Urinary bladder (tissue), 4 donors: ENCODE measurements around the gene DNMT3B. TPM values are rescaled to one million over a fixed set of nuclear protein-coding genes. Genes with fewer than 3 reads are reported as not detected.
"Not testable (repeated sequence)": the region's sequence is repeated elsewhere in the genome, so short reads cannot be mapped to it uniquely, and the experiment has no call there.

Source experiments
- DNase-seq: peaks from one replicate; pipeline ENCODE4 v3.0.0-alpha.2; 2015; ENCODE audit errors: extremely low spot score
- H3K27ac ChIP-seq: one replicate; pipeline ENCODE4 v1.5.1; 2013; ENCODE audit warnings: low read depth, mild to moderate bottlenecking, moderate library complexity
- H3K36me3 ChIP-seq: one replicate; pipeline ENCODE4 v1.6.1; 2013; ENCODE audit warnings: mild to moderate bottlenecking, moderate library complexity; ENCODE audit not compliant: insufficient read depth
- H3K4me1 ChIP-seq: one replicate; pipeline ENCODE4 v1.6.1; 2013; ENCODE audit warnings: mild to moderate bottlenecking, moderate library complexity; ENCODE audit not compliant: insufficient read depth
- H3K4me3 ChIP-seq: one replicate; pipeline ENCODE4 v1.5.1; 2013; ENCODE audit warnings: low read depth, low read length
- WGBS: extraction: QIAGEN DNeasy Blood & Tissue Kit; methylation state at CpG from one replicate; pipeline ENCODE4 v1.1.7; 2013; 5-methylcytosine and 5-hydroxymethylcytosine counted together
- polyA plus RNA-seq: library from polyadenylated mRNA; stranded (reverse); fragments of 200-250 nt; gene quantifications from one replicate; pipeline ENCODE4 v1.2.3, GENCODE V29; 2013
- total RNA-seq: library from RNA; depleted of rRNA; stranded (reverse); fragments of >200 nt; gene quantifications from one replicate; pipeline ENCODE4 v1.2.3, GENCODE V29; 2014
- donor health status: healthy with polysubstance abuse.
- donor health status: healthy.

The DNMT3B gene
- total and polyA plus RNA-seq, 2 donors, result 1.0 to 2.4 TPM

DNA sequence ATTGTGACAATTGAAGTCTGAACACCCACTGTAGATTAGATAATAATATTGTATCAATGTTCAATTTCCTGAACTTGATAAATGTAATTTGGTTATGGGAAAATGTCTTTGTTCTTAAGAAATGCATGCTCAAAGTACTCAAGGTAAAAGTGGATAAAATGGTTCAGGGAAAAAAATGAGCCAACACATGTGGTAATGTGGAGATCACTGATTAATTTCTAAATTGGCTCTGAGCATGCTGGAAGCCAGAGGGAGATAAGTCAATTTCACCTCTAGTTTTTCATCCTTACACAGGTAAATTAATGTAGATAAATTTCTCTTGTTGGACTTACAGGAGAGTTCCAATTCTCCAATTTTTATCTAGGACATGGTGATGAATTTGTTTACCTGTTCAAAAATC lies 10.9 kb upstream of the DNMT3B start:
- Histone ChIP-seq H3K4me1 (no peaks in the 10 kb centered on the region), H3K27ac (no peak overlapping the region), H3K36me3 (no peaks in the 10 kb centered on the region), H3K4me3 (no peak overlapping the region)
- no peak for DNase-seq

DNA sequence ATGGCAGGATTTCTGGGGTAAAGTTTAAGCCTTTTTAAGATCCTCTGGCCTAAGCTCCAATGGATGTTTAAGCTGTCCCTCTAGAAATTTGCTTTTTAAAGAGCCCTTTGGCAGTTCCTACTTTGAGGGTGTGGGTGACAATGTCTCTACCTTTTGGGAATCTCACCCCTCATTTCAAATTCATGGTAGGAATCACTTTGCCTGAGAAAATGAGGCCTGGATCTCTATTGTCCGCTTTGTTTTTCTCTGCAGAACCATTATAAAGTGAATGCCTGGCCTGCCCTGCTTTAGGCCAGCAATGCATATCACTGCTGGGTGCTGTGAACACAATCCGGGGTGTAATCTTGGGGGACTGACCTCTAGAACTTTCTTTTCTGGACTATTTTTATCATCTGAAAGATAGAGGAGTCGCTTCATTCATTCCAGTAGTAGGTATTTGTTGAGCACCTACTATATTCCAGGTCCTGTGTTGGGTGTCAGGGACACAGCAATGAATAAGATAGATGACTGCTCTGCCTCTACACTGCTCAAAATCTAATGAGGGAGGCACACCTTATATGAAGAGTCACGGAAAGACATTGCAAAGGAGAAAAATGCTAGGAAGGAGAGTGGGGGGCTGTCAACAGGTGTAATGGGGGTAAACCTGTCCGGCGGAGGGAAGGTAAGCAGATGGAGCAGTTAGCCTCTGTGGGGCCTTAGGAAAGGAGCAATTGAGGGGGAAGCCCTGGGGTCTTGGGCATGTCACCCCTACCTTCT lies 10.3 kb upstream of the DNMT3B start:
- H3K4me3 ChIP-seq, result no peak overlapping the region
- H3K27ac ChIP-seq, result no peak overlapping the region
- no peak for DNase-seq
- WGBS, result 81% methylated on average over 6 of the region's 6 CpGs
- no peaks in the 10 kb centered on the region for H3K4me1 ChIP-seq
- H3K36me3 ChIP-seq, result no peaks in the 10 kb centered on the region

- Histone ChIP-seq H3K27ac (no peak overlapping the region), H3K36me3 (no peaks in the 10 kb centered on the region), H3K4me3 (no peak overlapping the region), H3K4me1 (no peaks in the 10 kb centered on the region)
- no peak for DNase-seq
- 57% methylated on average over 10 of the region's 10 CpGs for WGBS
Measured at GRCh38 chr20:32752458-32753250, 9.5 kb upstream of the DNMT3B start.

DNA sequence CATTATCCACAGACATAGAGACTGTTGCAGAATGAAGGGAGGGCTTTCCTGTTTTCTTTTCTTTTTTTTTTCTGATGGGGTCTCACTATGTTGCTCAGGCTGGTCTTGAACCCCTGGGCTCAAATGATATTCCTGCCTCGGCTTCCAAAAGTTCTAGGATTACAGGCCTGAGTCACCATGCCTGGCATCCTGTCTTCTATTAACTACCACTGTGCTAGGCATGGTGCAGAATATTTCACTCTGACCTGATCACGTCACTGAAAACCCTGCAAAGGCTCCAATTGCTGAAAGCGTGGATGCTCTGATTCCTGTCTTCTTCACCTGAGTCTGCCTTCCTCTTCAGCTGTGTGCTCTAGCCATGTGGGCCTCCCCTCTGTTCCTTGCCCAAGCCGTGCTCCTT lies 8.5 kb upstream of the DNMT3B start:
- DNase-seq, result no peak
- Histone ChIP-seq H3K4me1 (no peaks in the 10 kb centered on the region), H3K4me3 (no peak overlapping the region), H3K36me3 (no peaks in the 10 kb centered on the region), H3K27ac (no peak overlapping the region)
- 81% methylated on average over 4 of the region's 4 CpGs for WGBS

GRCh38 chr20:32756156-32756555 lies 6.0 kb upstream of the DNMT3B start:
- H3K36me3 ChIP-seq, result no peaks in the 10 kb centered on the region
- DNase-seq, result no peak
- H3K4me3 ChIP-seq, result no peak overlapping the region
- 64% methylated on average over 5 of the region's 5 CpGs for WGBS
- no peak overlapping the region for H3K27ac ChIP-seq
- H3K4me1 ChIP-seq, result no peaks in the 10 kb centered on the region

- H3K4me1 ChIP-seq, result peaks cover 2% of the 10 kb centered on the region
- H3K36me3 ChIP-seq, result no peaks in the 10 kb centered on the region
- DNase-seq, result no peak
- 36% methylated on average over 6 of the region's 6 CpGs for WGBS
- H3K4me3 ChIP-seq, result peak overlapping the region; percentile 94
- no peak overlapping the region for H3K27ac ChIP-seq
Measured at GRCh38 chr20:32761417-32761830, 761 bp upstream of the DNMT3B start.

GRCh38 chr20:32762754-32763201 lies 593 bp downstream of the DNMT3B start:
- under 1% methylated on average over 30 of the region's 30 CpGs for WGBS
- H3K4me3 ChIP-seq, result peak overlapping the region; percentile 94
- no peak overlapping the region for H3K27ac ChIP-seq

GRCh38 chr20:32763202-32764004 lies 1.2 kb downstream of the DNMT3B start:
- 22% methylated on average over 40 of the region's 40 CpGs for WGBS
- Histone ChIP-seq H3K36me3 (no peaks in the 10 kb centered on the region), H3K27ac (no peak overlapping the region), H3K4me1 (peaks cover 2% of the 10 kb centered on the region), H3K4me3 (peak overlapping the region; percentile 94)
- no peak for DNase-seq

More at GRCh38 chr20:32762754-32763201, 593 bp downstream of the DNMT3B start:
- Histone ChIP-seq H3K4me1 (peaks cover 2% of the 10 kb centered on the region), H3K36me3 (no peaks in the 10 kb centered on the region)
- DNase-seq, result no peak

- WGBS, result 73% methylated on average over 17 of the region's 17 CpGs
- H3K27ac ChIP-seq, result no peak overlapping the region
- no peaks in the 10 kb centered on the region for H3K36me3 ChIP-seq
- no peak for DNase-seq
- no peak overlapping the region for H3K4me3 ChIP-seq
- peaks cover 2% of the 10 kb centered on the region for H3K4me1 ChIP-seq
Measured at GRCh38 chr20:32764005-32764960, 2.1 kb downstream of the DNMT3B start.

DNA sequence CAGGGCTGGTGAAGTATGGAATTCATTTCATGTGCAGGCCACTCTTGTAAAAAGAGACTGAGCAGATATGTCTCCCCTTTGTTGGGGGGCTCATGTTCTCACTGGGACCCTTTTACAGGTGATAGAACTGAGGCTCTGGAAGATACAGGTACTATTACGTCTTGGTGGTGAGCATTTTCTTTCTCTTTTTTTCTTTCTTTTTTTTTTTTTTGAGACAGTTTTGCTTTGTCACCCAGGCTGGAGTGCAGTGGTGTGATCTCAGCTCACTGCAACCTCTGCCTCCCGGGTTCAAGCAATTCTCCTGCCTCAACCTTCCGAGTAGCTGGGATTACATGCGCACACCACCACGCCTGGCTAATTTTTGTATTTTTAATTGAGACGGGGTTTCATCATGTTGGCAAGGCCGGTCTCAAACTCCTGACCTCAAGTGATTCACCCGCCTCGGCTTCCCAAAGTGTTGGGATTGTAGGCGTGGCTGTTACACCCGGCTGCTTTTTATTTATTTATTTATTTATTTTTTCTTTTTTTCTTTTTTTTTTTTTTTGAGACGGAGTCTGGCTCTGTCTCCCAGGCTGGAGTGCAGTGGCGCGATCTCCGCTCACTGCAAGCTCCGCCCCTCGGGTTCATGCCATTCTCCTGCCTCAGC lies 3.2 kb downstream of the DNMT3B start:
- H3K4me1 ChIP-seq, DNase-seq, H3K36me3 ChIP-seq, H3K27ac ChIP-seq, H3K4me3 ChIP-seq: not testable (repeated sequence)
- WGBS, result 92% methylated on average over 17 of the region's 17 CpGs

GRCh38 chr20:32767418-32768198 lies 5.4 kb downstream of the DNMT3B start:
- Histone ChIP-seq H3K36me3 (no peaks in the 10 kb centered on the region), H3K4me3 (no peak overlapping the region), H3K27ac (no peak overlapping the region), H3K4me1 (no peaks in the 10 kb centered on the region)
- no peak for DNase-seq
- WGBS, result 87% methylated on average over 9 of the region's 9 CpGs

DNA sequence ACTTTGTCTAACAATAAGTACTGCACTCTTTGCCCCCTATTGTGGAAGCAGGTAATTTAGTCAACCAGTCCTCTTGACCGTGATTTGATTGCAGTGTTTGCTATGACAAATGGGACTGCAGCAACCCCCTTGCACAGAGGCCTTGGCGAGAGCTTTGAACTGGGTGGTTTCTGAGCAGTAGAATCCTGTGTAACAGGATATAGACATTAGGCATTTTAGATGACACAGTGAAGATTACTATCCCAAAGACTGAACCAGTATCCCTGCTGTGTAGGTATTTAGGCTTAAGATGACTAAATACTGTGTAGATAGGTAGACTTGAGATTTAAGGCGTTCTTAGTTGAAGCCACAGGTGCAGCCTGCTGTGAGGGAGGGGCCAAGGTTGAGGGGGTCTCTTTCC lies 9.9 kb downstream of the DNMT3B start:
- Histone ChIP-seq H3K36me3 (no peaks in the 10 kb centered on the region), H3K4me3 (no peak overlapping the region), H3K4me1 (no peaks in the 10 kb centered on the region), H3K27ac (no peak overlapping the region)
- WGBS, result 88% methylated on average over 3 of the region's 3 CpGs
- DNase-seq, result no peak
